ENCODE measurements around the gene PRKAA2.

DNA sequence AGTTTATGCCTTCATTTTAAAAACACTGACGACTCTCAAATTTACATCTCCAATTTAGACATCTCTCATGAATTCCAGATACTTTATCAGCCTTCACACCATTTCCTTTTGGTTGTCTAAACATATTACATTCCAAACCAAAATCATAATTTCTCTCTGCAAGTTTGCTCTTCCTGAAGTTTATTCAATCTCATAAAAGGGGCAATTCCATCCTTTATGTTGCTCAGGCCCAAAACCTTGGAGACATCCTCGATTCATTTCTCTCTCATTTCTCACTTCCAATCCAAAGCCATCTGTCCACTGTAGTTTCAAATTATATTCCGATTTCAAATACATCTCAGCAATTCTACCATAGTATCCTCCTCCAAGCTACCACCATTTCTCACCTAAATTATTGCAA is 100.1 kb downstream of the PRKAA2 start:
- TF ChIP-seq, protein P1, sequence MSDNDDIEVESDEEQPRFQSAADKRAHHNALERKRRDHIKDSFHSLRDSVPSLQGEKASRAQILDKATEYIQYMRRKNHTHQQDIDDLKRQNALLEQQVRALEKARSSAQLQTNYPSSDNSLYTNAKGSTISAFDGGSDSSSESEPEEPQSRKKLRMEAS (IDR thresholded peaks at IDR 0.05) = no peak
- TF ChIP-seq CHD4 (IDR thresholded peaks at IDR 0.05; ENCODE audit: borderline replicate concordance) (no peak), POLR2A (IDR thresholded peaks at IDR 0.05; ENCODE audit: low read length) (no peak), MYC (IDR thresholded peaks at IDR 0.05; ENCODE audit: borderline replicate concordance, low read length) (no peak), CHD2 (IDR thresholded peaks at IDR 0.05; ENCODE audit: low read length, partially characterized antibody) (no peak), RAD21 (conservative IDR thresholded peaks at IDR 0.05 in 1 of 2, IDR thresholded peaks at IDR 0.05 in 1 of 2) (no peak)
- TF ChIP-seq, protein P2, sequence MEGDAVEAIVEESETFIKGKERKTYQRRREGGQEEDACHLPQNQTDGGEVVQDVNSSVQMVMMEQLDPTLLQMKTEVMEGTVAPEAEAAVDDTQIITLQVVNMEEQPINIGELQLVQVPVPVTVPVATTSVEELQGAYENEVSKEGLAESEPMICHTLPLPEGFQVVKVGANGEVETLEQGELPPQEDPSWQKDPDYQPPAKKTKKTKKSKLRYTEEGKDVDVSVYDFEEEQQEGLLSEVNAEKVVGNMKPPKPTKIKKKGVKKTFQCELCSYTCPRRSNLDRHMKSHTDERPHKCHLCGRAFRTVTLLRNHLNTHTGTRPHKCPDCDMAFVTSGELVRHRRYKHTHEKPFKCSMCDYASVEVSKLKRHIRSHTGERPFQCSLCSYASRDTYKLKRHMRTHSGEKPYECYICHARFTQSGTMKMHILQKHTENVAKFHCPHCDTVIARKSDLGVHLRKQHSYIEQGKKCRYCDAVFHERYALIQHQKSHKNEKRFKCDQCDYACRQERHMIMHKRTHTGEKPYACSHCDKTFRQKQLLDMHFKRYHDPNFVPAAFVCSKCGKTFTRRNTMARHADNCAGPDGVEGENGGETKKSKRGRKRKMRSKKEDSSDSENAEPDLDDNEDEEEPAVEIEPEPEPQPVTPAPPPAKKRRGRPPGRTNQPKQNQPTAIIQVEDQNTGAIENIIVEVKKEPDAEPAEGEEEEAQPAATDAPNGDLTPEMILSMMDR (IDR thresholded peaks at IDR 0.05) = no peak
